Chondrocyte (in vitro differentiated cells): ENCODE results near the gene NCAPD2. TPM values are rescaled to one million over a fixed set of nuclear protein-coding genes. Genes with fewer than 3 reads are reported as not detected.
A peak's percentile ranks its signal among the peaks of the same experiment; 100 is the strongest.

Experiments
- DNase-seq: peaks from one replicate; pipeline ENCODE4 v3.0.0; 2021; ENCODE audit warnings: mixed read lengths, low spot score
- H3K27ac Mint-ChIP-seq: one replicate; pipeline ENCODE4 v1.8.0; 2021; ENCODE audit warnings: mild to moderate bottlenecking, moderate library complexity, mixed read lengths; ENCODE audit not compliant: unreplicated experiment
- H3K27me3 Mint-ChIP-seq: 2 replicates; pipeline ENCODE4 v1.8.0; 2021; ENCODE audit warnings: low read depth, mixed read lengths
- H3K36me3 Mint-ChIP-seq: 2 replicates; pipeline ENCODE4 v1.8.0; 2021; ENCODE audit warnings: low read depth, mixed read lengths
- H3K4me1 Mint-ChIP-seq: 2 replicates; pipeline ENCODE4 v1.8.0; 2021; ENCODE audit warnings: low read depth, mild to moderate bottlenecking, mixed read lengths
- H3K4me3 Mint-ChIP-seq: one replicate; pipeline ENCODE4 v1.8.0; 2021; ENCODE audit warnings: mild to moderate bottlenecking, moderate library complexity, mixed read lengths; ENCODE audit not compliant: unreplicated experiment
- H3K9me3 Mint-ChIP-seq: 2 replicates; pipeline ENCODE4 v1.8.0; 2021; ENCODE audit warnings: low read depth, mixed read lengths
- CTCF ChIP-seq: fragments of 200-600 bp; sonication (generic); IDR thresholded peaks from 2 replicates; pipeline ENCODE4 v1.5.0; 2021; ENCODE audit warnings: antibody characterized with exemption, mild to moderate bottlenecking, moderate library complexity
- total RNA-seq: library from RNA; stranded (reverse); gene quantifications from 3 replicates; pipeline ENCODE4 v1.2.1, GENCODE V29; 2021

NCAPD2 gene
- total RNA-seq, 1 donor from 2014 or later: 23.0 TPM

- Mint-ChIP-seq H3K27me3 (no peaks in the 10 kb centered on the region), H3K36me3 (peaks cover 5% of the 10 kb centered on the region), H3K27ac (peak overlapping the region; percentile 94), H3K9me3 (no peaks in the 10 kb centered on the region), H3K4me1 (peaks cover 29% of the 10 kb centered on the region), H3K4me3 (peak overlapping the region; percentile 78)
- DNase-seq: no peak
- TF ChIP-seq CTCF: no peak
Measured at GRCh38 chr12:6450869-6451347, 43.0 kb upstream of the NCAPD2 start.

- peak within 1 kb of the TSS; percentile 94 for H3K27ac Mint-ChIP-seq
- H3K27me3 Mint-ChIP-seq: no peaks in the 10 kb centered on the region
- DNase-seq: no peak
- peak within 1 kb of the TSS; percentile 78 for H3K4me3 Mint-ChIP-seq
- TF ChIP-seq CTCF: no peak
- H3K36me3 Mint-ChIP-seq: peaks cover 6% of the 10 kb centered on the region
- no peaks in the 10 kb centered on the region for H3K9me3 Mint-ChIP-seq
- H3K4me1 Mint-ChIP-seq: peaks cover 29% of the 10 kb centered on the region
Measured at GRCh38 chr12:6451348-6452244, 42.3 kb upstream of the NCAPD2 start, which contains the start of gene TAPBPL. Gene TAPBPL, plus strand, starts transcription at chr12:6452042. Its CDS starts 207 bp downstream, at chr12:6452249.

- H3K4me3 Mint-ChIP-seq: peak overlapping the region; percentile 78
- peaks cover 29% of the 10 kb centered on the region for H3K4me1 Mint-ChIP-seq
- peaks cover 9% of the 10 kb centered on the region for H3K36me3 Mint-ChIP-seq
- peak overlapping the region; percentile 94 for H3K27ac Mint-ChIP-seq
- no peaks in the 10 kb centered on the region for H3K9me3 Mint-ChIP-seq
- no peak for TF ChIP-seq CTCF
- DNase-seq: no peak
- H3K27me3 Mint-ChIP-seq: no peaks in the 10 kb centered on the region
Measured at GRCh38 chr12:6452245-6452943, 41.5 kb upstream of the NCAPD2 start.

GRCh38 chr12:6452944-6453630 is 40.8 kb upstream of the NCAPD2 start:
- peaks cover 7% of the 10 kb centered on the region for H3K36me3 Mint-ChIP-seq
- no peaks in the 10 kb centered on the region for H3K9me3 Mint-ChIP-seq
- H3K4me3 Mint-ChIP-seq: no peak overlapping the region
- no peaks in the 10 kb centered on the region for H3K27me3 Mint-ChIP-seq
- H3K4me1 Mint-ChIP-seq: peaks cover 29% of the 10 kb centered on the region
- no peak for TF ChIP-seq CTCF
- no peak for DNase-seq
- no peak overlapping the region for H3K27ac Mint-ChIP-seq
